PC-3 (cell line): ENCODE results near the gene FAM135A. TPM values are rescaled to one million over a fixed set of nuclear protein-coding genes. Genes with fewer than 3 reads are reported as not detected.
A peak's percentile ranks its signal among the peaks of the same experiment; 100 is the strongest.

Source experiments
- ATAC-seq: fragments of 200-7000 bp; cut with Tn5 transposase; 2 replicates; pipeline ENCODE4 v1.9.1; 2020; ENCODE audit warnings: mild to moderate bottlenecking, moderate library complexity
- BruUV-seq: library from RNA; stranded (reverse); fragments of 400-500 nt; replicated peaks from 2 replicates; lab custom pipeline; 2021; lab: Mats Ljungman, UMichigan
- CTCF ChIA-PET: fragments of 300-600 bp; sonication (Branson Sonifier 250); formaldehyde crosslinking; loops from one replicate; lab custom pipeline; 2022; ENCODE audit warnings: antibody characterized with exemption; lab: Charles Lee
- POLR2A ChIA-PET: fragments of 300-600 bp; sonication (Branson Sonifier 250); formaldehyde crosslinking; loops from one replicate; lab custom pipeline; 2022; ENCODE audit warnings: antibody characterized with exemption; ENCODE audit not compliant: unreplicated experiment; lab: Charles Lee
- DNase-seq: peaks from one replicate; pipeline ENCODE4 v3.0.0-alpha.2; 2015
- H2AFZ ChIP-seq: fragments of 300-600 bp; sonication (generic); 2 replicates; pipeline ENCODE4 v1.6.0; 2016; ENCODE audit warnings: antibody characterized with exemption, low read length
- H3F3A ChIP-seq: fragments of 300-600 bp; sonication (generic); one replicate; pipeline ENCODE4 v1.6.0; 2017; ENCODE audit warnings: antibody characterized with exemption, low read length, control low read depth, mild to moderate bottlenecking; ENCODE audit not compliant: unreplicated experiment
- H3K27ac ChIP-seq: fragments of 300-600 bp; sonication (generic); 2 replicates; pipeline ENCODE4 v1.5.1; 2016; ENCODE audit warnings: mild to moderate bottlenecking, low read length
- H3K27me3 ChIP-seq: fragments of 300-600 bp; sonication (generic); 2 replicates; pipeline ENCODE4 v1.6.1; 2016; ENCODE audit warnings: low read length, mixed read lengths
- H3K36me3 ChIP-seq: fragments of 300-600 bp; sonication (generic); 2 replicates; pipeline ENCODE4 v1.6.1; 2016; ENCODE audit warnings: low read depth, mixed run types, low read length, mixed read lengths
- H3K4me1 ChIP-seq: fragments of 300-600 bp; sonication (generic); 2 replicates; pipeline ENCODE4 v1.5.1; 2016; ENCODE audit warnings: low read length; ENCODE audit not compliant: insufficient read depth
- H3K4me2 ChIP-seq: fragments of 300-600 bp; sonication (generic); 2 replicates; pipeline ENCODE4 v1.6.0; 2016; ENCODE audit warnings: low read length
- H3K4me3 ChIP-seq: fragments of 300-600 bp; sonication (generic); 2 replicates; pipeline ENCODE4 v1.5.1; 2016; ENCODE audit warnings: mild to moderate bottlenecking, low read length, mixed read lengths
- H3K79me2 ChIP-seq: fragments of 300-600 bp; sonication (generic); 2 replicates; pipeline ENCODE4 v1.6.1; 2017; ENCODE audit warnings: low read length, mixed read lengths
- H3K9ac ChIP-seq: fragments of 300-600 bp; sonication (generic); 2 replicates; pipeline ENCODE4 v1.6.0; 2016; ENCODE audit warnings: mild to moderate bottlenecking, low read length
- H3K9me2 ChIP-seq: fragments of 300-600 bp; sonication (generic); replicated peaks from 2 replicates; pipeline ENCODE4 v1.6.1; 2016; ENCODE audit warnings: mixed run types, low read length, mixed read lengths
- H3K9me3 ChIP-seq: fragments of 300-600 bp; sonication (generic); 2 replicates; pipeline ENCODE4 v1.6.1; 2016; ENCODE audit warnings: low read length, mixed read lengths
- H4K20me1 ChIP-seq: fragments of 300-600 bp; sonication (generic); 2 replicates; pipeline ENCODE4 v1.6.1; 2016; ENCODE audit warnings: low read length, mixed read lengths
- EZH2 ChIP-seq: fragments of 300-600 bp; sonication (generic); IDR thresholded peaks from one replicate; pipeline ENCODE4 v1.6.1; 2017; ENCODE audit warnings: antibody characterized with exemption, mild to moderate bottlenecking, low read length; ENCODE audit not compliant: unreplicated experiment
- EZH2phosphoT487 ChIP-seq: fragments of 300-600 bp; sonication (generic); IDR thresholded peaks from 2 replicates; pipeline ENCODE4 v1.6.1; 2018; ENCODE audit warnings: mild to moderate bottlenecking, antibody characterized with exemption, low read length, borderline replicate concordance
- intact Hi-C: fragments of 100-400 bp; cut with micrococcal nuclease; formaldehyde crosslinking; loops from 2 replicates; pipeline ENCODE4 v1.9.0; 2023
- total RNA-seq: library from RNA; depleted of rRNA; stranded (reverse); fragments of >200 nt; gene quantifications from 2 replicates; pipeline ENCODE4 v1.2.3, GENCODE V29; 2014
- TF ChIP-seq, protein P1 (sequence below): fragments of 300-600 bp; sonication (generic); conservative IDR thresholded peaks from 2 replicates; pipeline ENCODE4 v1.5.1; 2017; ENCODE audit warnings: antibody characterized with exemption, low read depth, mild to moderate bottlenecking, low read length

FAM135A gene
- total RNA-seq, 1 experiment from 2014 or later, result 18.1 TPM

GRCh38 chr6:70371454-70372105 is 41.7 kb upstream of the FAM135A start:
- Histone ChIP-seq H3K36me3 (no peaks in the 10 kb centered on the region), H3F3A (no peaks in the 10 kb centered on the region), H3K4me2 (peak overlapping the region; percentile 40), H4K20me1 (no peaks in the 10 kb centered on the region), H3K27ac (no peak overlapping the region), H3K4me3 (no peak overlapping the region), H3K9me2 (no peaks in the 10 kb centered on the region), H3K79me2 (no peaks in the 10 kb centered on the region), H3K9me3 (no peaks in the 10 kb centered on the region), H3K9ac (no peak overlapping the region), H3K27me3 (peaks cover 18% of the 10 kb centered on the region; the same call in 1 of the 2 replicates), H3K4me1 (peaks cover 20% of the 10 kb centered on the region), H2AFZ (no peak overlapping the region)
- ATAC-seq (peak; percentile 59), DNase-seq (peak; percentile 92)
- TF ChIP-seq, protein P1, sequence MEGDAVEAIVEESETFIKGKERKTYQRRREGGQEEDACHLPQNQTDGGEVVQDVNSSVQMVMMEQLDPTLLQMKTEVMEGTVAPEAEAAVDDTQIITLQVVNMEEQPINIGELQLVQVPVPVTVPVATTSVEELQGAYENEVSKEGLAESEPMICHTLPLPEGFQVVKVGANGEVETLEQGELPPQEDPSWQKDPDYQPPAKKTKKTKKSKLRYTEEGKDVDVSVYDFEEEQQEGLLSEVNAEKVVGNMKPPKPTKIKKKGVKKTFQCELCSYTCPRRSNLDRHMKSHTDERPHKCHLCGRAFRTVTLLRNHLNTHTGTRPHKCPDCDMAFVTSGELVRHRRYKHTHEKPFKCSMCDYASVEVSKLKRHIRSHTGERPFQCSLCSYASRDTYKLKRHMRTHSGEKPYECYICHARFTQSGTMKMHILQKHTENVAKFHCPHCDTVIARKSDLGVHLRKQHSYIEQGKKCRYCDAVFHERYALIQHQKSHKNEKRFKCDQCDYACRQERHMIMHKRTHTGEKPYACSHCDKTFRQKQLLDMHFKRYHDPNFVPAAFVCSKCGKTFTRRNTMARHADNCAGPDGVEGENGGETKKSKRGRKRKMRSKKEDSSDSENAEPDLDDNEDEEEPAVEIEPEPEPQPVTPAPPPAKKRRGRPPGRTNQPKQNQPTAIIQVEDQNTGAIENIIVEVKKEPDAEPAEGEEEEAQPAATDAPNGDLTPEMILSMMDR, result peak; percentile 68
- TF ChIP-seq EZH2phosphoT487, result no peak
- no peak for TF ChIP-seq EZH2
- intact Hi-C loops, result loop anchor here (1.0 to 5.0 kb wide), 3 partner anchors 28 to 316 kb away; partner anchors contain the start of gene FAM135A
- CTCF ChIA-PET, result interaction anchor here (0.5 to 1.3 kb wide), 3 partner anchors 41 to 524 kb away, joined by 4 read pairs; partner anchors contain the start of gene FAM135A
- BruUV-seq, result no TSS peak
- POLR2A ChIA-PET, result no interaction called here

DNA sequence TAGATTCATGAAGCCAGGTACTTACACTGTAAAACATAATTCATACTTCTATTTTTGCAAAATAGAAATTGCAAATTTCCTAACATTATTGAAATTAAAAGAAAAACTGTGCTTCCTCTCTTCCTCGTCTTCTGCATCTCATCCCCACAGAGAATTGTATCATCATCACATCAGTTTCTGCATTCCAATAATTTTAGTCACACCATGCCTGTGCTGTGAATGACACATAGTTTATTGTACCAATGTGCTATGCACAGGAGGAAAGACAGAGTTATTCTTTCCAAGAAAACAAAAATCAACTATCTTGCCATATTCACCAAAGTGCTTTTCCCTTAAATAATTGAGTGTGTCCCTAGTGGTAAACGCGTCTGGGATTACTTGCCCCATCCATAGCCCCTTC is 38.1 kb upstream of the FAM135A start:
- BruUV-seq, result no TSS peak
- Histone ChIP-seq H3K4me1 (peaks cover 20% of the 10 kb centered on the region), H3K4me3 (no peak overlapping the region), H3K27me3 (no peaks in the 10 kb centered on the region), H3K4me2 (no peak overlapping the region), H3K79me2 (no peaks in the 10 kb centered on the region), H3K36me3 (no peaks in the 10 kb centered on the region), H4K20me1 (no peaks in the 10 kb centered on the region), H3F3A (no peaks in the 10 kb centered on the region), H3K27ac (no peak overlapping the region), H2AFZ (no peak overlapping the region), H3K9ac (no peak overlapping the region), H3K9me2 (no peaks in the 10 kb centered on the region), H3K9me3 (no peaks in the 10 kb centered on the region)
- intact Hi-C loops, result no loop called here
- ATAC-seq (peak; percentile 82), DNase-seq (peak; percentile 71)
- POLR2A ChIA-PET, result no interaction called here
- CTCF ChIA-PET, result no interaction called here
- no peak for TF ChIP-seq EZH2phosphoT487
- TF ChIP-seq EZH2, result no peak

- no TSS peak for BruUV-seq
- Histone ChIP-seq H3K4me3 (no peak overlapping the region), H4K20me1 (no peaks in the 10 kb centered on the region), H3K4me2 (no peak overlapping the region), H3K79me2 (no peaks in the 10 kb centered on the region), H3F3A (no peaks in the 10 kb centered on the region), H2AFZ (no peak overlapping the region), H3K36me3 (no peaks in the 10 kb centered on the region), H3K9me3 (no peaks in the 10 kb centered on the region), H3K9ac (no peak overlapping the region), H3K9me2 (no peaks in the 10 kb centered on the region), H3K27ac (no peak overlapping the region), H3K4me1 (peaks cover 19% of the 10 kb centered on the region), H3K27me3 (no peaks in the 10 kb centered on the region)
- no peak for DNase-seq
- ATAC-seq, result no peak
- ChIA-PET POLR2A (no interaction called here), CTCF (no interaction called here)
- no peak for TF ChIP-seq EZH2phosphoT487
- TF ChIP-seq, protein P1, result peak; percentile 40
- intact Hi-C loops, result no loop called here
Measured at GRCh38 chr6:70375882-70376281, 37.4 kb upstream of the FAM135A start.
